ENCODE results near the gene EZR. TPM values are rescaled to one million over a fixed set of nuclear protein-coding genes. Genes with fewer than 3 reads are reported as not detected.

EZR gene
- total RNA-seq: 204 and 215 TPM in 2 replicates

DNA sequence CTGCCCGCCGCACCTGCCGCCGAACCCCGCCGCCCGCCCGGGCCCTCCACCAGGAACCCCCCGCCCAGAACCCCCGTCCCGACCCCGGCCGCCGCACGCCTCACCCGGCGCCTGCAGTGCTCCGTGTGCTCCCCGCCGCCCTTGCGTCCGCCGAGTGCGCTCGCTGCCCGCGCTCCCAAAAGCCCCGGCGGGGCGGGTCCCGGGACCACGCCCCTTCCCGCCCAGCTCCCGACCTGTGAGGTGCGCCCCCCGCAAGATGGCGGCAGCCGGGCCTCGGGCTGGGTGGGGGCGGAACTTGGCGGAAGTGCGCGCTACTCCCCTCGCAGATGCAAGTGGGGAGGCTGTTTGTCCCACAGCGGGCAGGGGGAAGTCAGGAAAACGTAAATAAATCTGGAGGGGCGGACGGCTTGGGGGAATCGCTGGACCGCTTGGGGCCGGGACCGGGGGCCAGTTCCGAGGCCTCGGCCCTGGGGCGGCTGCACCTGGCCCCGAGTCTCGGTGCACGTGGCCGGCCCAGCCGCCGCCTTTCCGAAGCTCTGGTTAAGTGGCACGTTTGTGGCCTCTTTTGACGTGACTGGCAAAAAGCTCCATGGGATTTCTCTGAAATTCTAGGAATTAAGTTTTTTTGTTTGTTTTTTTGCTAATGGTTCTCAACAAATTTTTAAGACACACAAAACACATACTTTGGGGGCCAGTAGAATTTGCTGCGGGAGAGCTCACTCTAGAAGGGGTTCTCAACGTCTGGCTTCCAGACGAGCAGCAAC lies at the start of gene EZR:
Gene EZR, minus strand, starts transcription at position 156 of the 764 bp plus-strand sequence. CDS start 1,275 bp downstream, outside the sequence.
- peak within 1 kb of the TSS; percentile 88 for H3K4me3 Mint-ChIP-seq
- intact Hi-C loops (cut with micrococcal nuclease): loop anchor here (2.0 kb wide), 1 partner anchor 167 kb away; no protein-coding TSS in a partner anchor
- peak; percentile 93 for DNase-seq
- H3K9me3 Mint-ChIP-seq: no peaks in the 10 kb centered on the region
- H3K27ac Mint-ChIP-seq: peak within 1 kb of the TSS; percentile 92
- H3K4me1 Mint-ChIP-seq: peaks cover 31% of the 10 kb centered on the region
- no peaks in the 10 kb centered on the region for H3K27me3 Mint-ChIP-seq
- H3K36me3 Mint-ChIP-seq (ENCODE audit: low read depth): peaks cover 33% of the 10 kb centered on the region

DNA sequence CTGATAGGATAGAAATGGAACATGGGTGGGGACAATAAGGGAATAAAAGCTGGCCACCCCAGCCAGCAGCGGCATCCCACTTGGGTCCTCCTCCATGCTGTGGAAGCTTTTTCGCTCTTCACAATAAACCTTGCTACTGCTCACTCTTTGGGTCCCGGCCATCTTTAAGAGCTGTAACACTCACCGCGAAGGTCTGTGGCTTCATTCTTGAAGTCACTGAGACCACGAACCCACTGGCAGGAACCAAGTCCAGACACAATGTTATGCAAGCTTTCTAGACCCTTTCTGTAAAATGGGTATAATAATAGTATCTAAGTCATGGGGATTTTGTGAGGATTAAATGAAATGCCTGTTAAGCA lies 48.9 kb upstream of the EZR start:
- H3K4me1 Mint-ChIP-seq: peaks cover 27% of the 10 kb centered on the region
- no peak overlapping the region for H3K4me3 Mint-ChIP-seq
- peaks cover under 1% of the 10 kb centered on the region for H3K36me3 Mint-ChIP-seq (ENCODE audit: low read depth)
- no peaks in the 10 kb centered on the region for H3K27me3 Mint-ChIP-seq
- H3K27ac Mint-ChIP-seq: peak overlapping the region; percentile 53
- intact Hi-C loops (cut with micrococcal nuclease): loop anchor here (2.0 to 5.0 kb wide), 3 partner anchors 129 to 1109 kb away; no protein-coding TSS in a partner anchor
- DNase-seq: peak; percentile 68
- peaks cover 3% of the 10 kb centered on the region for H3K9me3 Mint-ChIP-seq

DNA sequence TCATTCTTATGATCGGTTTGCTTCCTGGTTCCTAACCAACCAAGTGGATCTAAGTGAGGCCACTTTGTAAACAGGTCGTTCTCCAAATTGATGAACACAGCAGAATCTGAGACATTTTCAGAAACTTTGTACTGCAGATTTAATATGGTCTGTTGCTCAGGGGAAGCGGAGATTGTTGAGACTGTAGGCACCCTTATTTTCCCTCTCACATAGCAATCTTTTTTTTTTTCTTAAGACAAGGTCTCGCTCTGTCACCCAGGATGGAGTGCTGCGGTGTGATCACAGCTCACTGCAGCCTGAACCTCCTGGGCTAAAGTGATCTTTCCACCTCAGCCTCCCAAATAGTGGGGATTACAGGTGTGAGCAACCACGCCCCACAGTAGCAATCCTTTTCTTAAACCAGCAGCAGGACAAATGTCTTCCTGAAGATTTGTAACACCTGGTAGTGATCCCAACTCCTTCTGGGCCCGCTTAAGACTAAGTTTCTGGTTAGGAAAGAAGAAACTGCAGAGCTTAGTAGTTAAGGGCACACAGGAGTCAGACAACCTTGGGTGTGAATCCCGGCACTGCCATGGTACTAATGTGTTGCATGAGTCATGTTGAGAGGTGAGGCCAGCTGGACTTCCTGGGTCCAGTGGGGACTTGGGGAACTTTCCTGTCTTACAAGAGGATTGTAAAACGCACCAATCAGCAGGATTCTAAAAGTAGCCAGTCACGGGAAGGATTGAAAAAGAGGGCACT lies 48.4 kb upstream of the EZR start:
- Mint-ChIP-seq H3K4me3 (no peak overlapping the region), H3K9me3 (no peaks in the 10 kb centered on the region), H3K36me3 (ENCODE audit: low read depth) (no peaks in the 10 kb centered on the region), H3K4me1 (peaks cover 27% of the 10 kb centered on the region), H3K27me3 (no peaks in the 10 kb centered on the region), H3K27ac (peak overlapping the region; percentile 53)
- intact Hi-C loops (cut with micrococcal nuclease): loop anchor here (2.0 to 5.0 kb wide), 3 partner anchors 130 to 1110 kb away; no protein-coding TSS in a partner anchor
- peak; percentile 63 for DNase-seq

DNA sequence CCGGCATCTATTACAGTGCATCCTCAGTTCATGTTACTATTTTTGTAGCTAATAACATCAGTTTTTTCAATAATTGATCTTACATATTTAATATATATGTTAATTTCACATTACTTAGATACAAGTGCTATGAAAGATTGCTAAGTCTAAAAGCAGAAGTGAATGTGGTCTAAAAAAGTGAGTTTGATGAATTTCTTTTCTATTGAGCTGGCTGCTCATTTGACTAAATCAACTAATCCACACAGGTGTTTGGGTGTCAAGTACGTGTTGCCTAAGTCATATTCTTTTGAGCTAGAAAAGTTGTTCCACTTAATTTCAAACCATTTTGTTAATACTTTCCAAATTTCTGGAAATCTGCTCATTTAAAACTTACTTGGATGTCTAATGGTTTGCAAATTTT lies 46.6 kb upstream of the EZR start:
- no peak for DNase-seq
- H3K4me1 Mint-ChIP-seq: peaks cover 26% of the 10 kb centered on the region
- H3K9me3 Mint-ChIP-seq: no peaks in the 10 kb centered on the region
- no peak overlapping the region for H3K4me3 Mint-ChIP-seq
- intact Hi-C loops (cut with micrococcal nuclease): loop anchor here (5.0 kb wide), 2 partner anchors 132 to 1112 kb away; no protein-coding TSS in a partner anchor
- H3K27ac Mint-ChIP-seq: no peak overlapping the region
- H3K36me3 Mint-ChIP-seq (ENCODE audit: low read depth): no peaks in the 10 kb centered on the region
- H3K27me3 Mint-ChIP-seq: no peaks in the 10 kb centered on the region

DNA sequence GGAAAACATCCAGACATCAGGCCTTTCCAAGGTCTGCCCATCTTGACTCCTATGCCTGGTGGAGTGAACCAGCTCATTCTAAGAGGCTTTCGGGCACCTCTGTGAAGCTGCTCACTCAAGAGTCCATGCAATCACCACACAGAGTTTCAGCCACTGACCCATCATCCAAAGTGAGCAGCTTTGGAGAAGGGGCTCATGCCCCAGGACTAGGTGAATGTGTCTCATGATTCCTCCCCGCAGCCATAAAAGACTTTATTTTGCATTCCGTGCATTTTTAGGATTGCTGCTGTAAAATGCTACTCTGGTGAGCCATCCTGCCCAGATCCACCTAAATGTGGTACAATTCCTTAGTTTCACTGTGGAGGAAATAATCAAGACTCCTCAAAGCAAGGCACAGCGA lies 44.5 kb upstream of the EZR start:
- Mint-ChIP-seq H3K27ac (no peak overlapping the region), H3K36me3 (ENCODE audit: low read depth) (no peaks in the 10 kb centered on the region), H3K4me3 (no peak overlapping the region), H3K9me3 (no peaks in the 10 kb centered on the region), H3K27me3 (no peaks in the 10 kb centered on the region), H3K4me1 (peaks cover 6% of the 10 kb centered on the region)
- intact Hi-C loops (cut with micrococcal nuclease): no loop called here
- no peak for DNase-seq

DNA sequence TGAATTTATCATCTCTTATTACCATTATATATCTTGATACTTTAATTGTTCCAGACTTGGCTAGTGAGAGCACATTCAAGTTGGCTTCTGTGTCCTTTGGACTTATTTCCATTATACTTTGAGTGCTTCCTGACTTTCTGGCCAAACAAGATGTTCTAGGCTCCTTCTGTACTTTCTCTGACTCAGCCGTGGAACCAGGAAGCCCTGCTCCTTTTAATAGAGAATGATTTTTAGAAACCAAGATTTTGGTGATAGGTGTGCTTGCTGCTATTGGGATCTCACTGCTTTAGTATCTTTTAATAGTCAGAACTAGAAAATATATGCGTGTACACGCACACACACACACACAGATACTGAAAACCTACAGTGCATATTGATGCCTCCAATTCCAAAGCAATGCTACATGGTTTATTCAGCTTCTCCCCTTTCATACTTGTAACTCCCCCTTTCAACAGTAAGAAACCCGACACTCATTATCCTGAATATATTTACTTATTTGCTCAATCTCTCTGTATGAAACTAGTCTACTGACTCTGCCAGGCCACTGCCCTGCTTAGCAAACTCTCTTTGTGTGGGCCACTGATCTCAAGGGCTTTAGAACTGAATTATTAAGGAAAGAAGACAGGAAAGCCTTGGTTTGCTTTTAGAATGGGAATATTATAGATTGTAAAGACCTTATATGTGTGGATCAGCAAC lies 42.7 kb upstream of the EZR start:
- Mint-ChIP-seq H3K27ac (no peak overlapping the region), H3K36me3 (ENCODE audit: low read depth) (no peaks in the 10 kb centered on the region), H3K27me3 (no peaks in the 10 kb centered on the region), H3K4me3 (no peak overlapping the region), H3K4me1 (peaks cover 2% of the 10 kb centered on the region), H3K9me3 (no peaks in the 10 kb centered on the region)
- no peak for DNase-seq
- intact Hi-C loops (cut with micrococcal nuclease): no loop called here

DNA sequence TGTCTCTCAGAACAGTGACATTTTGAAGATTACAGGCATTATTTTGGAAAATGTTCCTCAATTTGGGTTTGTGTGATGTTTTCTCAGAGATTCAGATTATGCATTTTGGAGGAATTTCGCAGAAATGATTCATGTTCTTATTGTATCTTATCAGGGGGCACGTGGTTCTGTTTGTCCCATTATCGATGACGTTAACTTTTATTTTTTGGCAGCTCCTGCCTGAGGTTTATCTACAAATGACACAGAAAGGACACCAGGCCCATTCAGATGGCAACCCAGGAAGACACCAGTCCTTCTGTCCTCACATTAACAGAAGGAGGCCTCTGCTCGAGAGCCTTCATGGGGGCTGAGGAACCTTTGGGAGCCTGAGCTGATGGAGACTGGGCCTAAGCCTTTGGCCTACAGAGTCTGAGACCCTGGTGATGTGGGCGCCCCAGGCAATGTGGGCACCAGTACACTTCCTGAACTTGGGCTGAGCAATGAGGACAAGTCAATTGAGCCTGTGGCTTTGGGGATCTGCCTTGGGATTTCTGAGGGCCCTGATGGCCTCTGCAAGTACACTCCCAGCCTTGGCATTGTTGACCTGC lies 41.2 kb upstream of the EZR start:
- no peaks in the 10 kb centered on the region for H3K36me3 Mint-ChIP-seq (ENCODE audit: low read depth)
- no peaks in the 10 kb centered on the region for H3K27me3 Mint-ChIP-seq
- no peak for DNase-seq
- intact Hi-C loops (cut with micrococcal nuclease): no loop called here
- no peaks in the 10 kb centered on the region for H3K9me3 Mint-ChIP-seq
- H3K4me3 Mint-ChIP-seq: no peak overlapping the region
- no peak overlapping the region for H3K27ac Mint-ChIP-seq
- peaks cover 4% of the 10 kb centered on the region for H3K4me1 Mint-ChIP-seq

DNA sequence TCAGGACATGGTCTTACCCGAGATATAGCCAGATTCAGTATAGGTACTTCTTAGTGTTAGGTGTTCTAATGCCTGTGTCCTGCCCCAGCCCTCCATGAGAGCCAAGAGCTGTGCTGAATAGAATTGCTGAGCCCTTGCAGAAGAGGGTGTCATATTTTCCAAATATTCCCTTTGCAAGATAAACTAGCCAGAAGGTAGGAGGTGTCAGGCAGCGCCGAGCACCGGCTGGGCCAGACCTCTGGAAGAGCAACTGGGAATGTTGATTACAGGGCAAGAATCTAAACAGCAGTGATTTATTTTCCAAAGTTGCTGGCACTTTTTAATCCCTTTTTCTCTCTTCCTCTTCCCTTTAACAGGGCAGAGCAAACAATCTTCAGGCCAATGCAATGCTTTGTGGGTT lies 37.1 kb upstream of the EZR start:
- Mint-ChIP-seq H3K27ac (no peak overlapping the region), H3K9me3 (no peaks in the 10 kb centered on the region), H3K27me3 (no peaks in the 10 kb centered on the region), H3K4me3 (no peak overlapping the region), H3K4me1 (peaks cover 15% of the 10 kb centered on the region), H3K36me3 (ENCODE audit: low read depth) (no peaks in the 10 kb centered on the region)
- DNase-seq: no peak
- intact Hi-C loops (cut with micrococcal nuclease): no loop called here

DNA sequence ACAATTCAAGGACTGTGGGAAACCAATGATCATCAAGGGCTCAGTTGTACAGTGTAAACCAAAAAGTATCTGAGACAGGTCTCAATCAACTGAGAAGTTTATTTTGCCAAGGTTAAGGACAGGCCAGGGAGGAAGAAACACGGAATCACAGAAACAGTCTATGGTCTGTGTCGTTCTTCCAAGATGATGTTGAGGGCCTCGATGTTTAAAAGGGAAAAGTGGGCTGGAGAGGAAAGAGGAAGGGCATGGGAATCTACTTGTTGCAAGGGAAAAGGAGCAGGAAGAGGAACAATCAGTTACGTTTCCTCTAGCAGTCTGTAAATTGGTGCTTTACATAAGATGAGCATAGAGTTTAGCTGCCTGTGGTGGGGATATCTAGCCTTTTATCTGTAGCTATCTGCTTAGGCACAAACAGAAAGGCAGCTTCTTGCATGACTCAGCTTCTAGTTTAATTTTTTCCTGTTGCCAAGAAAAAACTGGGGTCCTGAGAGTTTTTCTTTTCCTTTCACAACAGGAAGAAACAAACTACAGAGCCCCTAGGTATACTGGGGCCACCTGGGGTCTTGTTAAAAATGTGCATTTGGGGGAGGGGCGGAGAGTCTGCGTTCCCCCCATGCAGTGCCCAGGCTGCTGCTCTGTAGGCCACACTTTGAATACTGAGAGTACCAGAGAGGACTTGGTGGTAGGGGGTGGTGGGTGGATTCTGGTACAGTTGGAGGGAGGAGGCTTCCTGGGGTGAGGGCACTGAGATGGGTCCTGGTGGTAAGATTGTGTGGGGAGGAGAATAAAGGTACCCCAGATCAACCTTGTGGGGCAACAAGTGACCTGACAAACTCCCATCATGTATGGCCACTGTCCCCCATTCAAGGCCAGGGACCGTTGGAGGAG lies 35.3 kb upstream of the EZR start:
- no peaks in the 10 kb centered on the region for H3K9me3 Mint-ChIP-seq
- H3K27ac Mint-ChIP-seq: no peak overlapping the region
- H3K36me3 Mint-ChIP-seq (ENCODE audit: low read depth): no peaks in the 10 kb centered on the region
- no peak overlapping the region for H3K4me3 Mint-ChIP-seq
- peaks cover 27% of the 10 kb centered on the region for H3K4me1 Mint-ChIP-seq
- no peaks in the 10 kb centered on the region for H3K27me3 Mint-ChIP-seq
- peak; percentile 80 for DNase-seq
- intact Hi-C loops (cut with micrococcal nuclease): loop anchor here (5.0 kb wide), 1 partner anchor 188 kb away; the partner anchor contains the start of gene TAGAP

DNA sequence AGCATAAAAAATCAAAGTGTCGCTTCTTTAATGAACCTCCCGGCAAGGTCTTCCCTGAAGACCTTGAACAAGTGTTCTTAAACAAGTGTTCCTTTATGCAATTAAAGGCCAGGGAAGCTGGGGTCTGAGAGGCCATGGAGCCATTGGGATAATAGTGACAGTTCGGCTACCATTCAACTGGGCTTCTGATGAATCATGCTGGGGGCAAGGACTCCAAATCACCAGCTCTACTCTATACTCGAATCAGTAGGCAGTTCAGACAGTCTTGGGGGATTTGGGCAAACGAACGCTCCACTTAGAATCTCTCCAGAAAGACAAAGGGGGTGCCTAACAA lies 34.7 kb upstream of the EZR start:
- no peak for DNase-seq
- no peaks in the 10 kb centered on the region for H3K36me3 Mint-ChIP-seq (ENCODE audit: low read depth)
- intact Hi-C loops (cut with micrococcal nuclease): loop anchor here (1.0 to 5.0 kb wide), 3 partner anchors 15 to 201 kb away; partner anchors contain the start of gene TAGAP
- H3K27me3 Mint-ChIP-seq: no peaks in the 10 kb centered on the region
- H3K27ac Mint-ChIP-seq: no peak overlapping the region
- no peak overlapping the region for H3K4me3 Mint-ChIP-seq
- H3K9me3 Mint-ChIP-seq: no peaks in the 10 kb centered on the region
- peaks cover 32% of the 10 kb centered on the region for H3K4me1 Mint-ChIP-seq

DNA sequence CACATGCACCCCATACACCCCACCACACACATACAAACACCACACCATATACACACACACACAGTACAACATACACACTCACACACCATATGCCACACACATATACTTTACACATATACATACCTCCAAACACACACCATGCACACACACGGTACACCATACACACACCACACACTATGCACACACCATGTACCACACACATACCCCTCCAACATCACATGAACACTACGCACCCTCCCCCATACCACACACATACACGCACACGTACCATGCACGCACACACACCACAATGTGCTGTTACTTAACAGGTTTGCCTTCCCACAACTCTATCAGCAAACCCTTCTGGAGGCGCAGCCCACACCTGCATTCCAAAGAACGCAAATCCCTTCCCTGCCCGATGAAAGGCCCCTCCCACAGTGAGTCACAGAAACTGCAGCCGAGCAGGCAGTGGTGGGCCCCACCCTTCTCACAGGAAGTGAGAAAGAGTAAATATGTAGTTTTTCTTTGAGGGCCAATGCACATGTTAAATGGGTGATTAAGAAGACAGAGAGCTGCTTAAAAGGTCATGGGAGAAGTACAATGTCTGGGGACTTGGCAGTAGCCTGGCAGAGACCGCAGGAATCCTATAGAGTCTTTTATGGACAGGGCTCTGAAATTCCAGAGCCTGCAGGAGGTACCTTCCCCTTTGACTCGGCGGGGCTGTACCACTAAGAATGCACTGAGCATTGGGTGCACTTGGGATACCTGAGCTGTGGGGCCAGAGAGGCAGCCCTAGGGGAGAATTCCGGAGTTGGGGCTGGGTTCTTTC lies 34.1 kb upstream of the EZR start:
- no peaks in the 10 kb centered on the region for H3K27me3 Mint-ChIP-seq
- intact Hi-C loops (cut with micrococcal nuclease): loop anchor here (1.0 to 5.0 kb wide), 3 partner anchors 16 to 200 kb away; partner anchors contain the start of gene TAGAP
- H3K27ac Mint-ChIP-seq: no peak overlapping the region
- no peaks in the 10 kb centered on the region for H3K9me3 Mint-ChIP-seq
- no peaks in the 10 kb centered on the region for H3K36me3 Mint-ChIP-seq (ENCODE audit: low read depth)
- H3K4me3 Mint-ChIP-seq: no peak overlapping the region
- peak; percentile 96 for DNase-seq
- H3K4me1 Mint-ChIP-seq: peaks cover 32% of the 10 kb centered on the region
